H1 (cell line): ENCODE data around the gene PNPLA3. TPM values are rescaled to one million over a fixed set of nuclear protein-coding genes. Genes with fewer than 3 reads are reported as not detected.

Source experiments
- CEBPB ChIP-seq: IDR thresholded peaks from 2 replicates; pipeline ENCODE4 v1.6.1; 2012; ENCODE audit warnings: low read depth, low read length
- CHD2 ChIP-seq: IDR thresholded peaks from 2 replicates; pipeline ENCODE4 v1.6.1; 2012; ENCODE audit warnings: low read length, improper control_type of control experiment
- HDAC6 ChIP-seq: IDR thresholded peaks from one replicate; pipeline ENCODE4 v1.7.1; 2012; ENCODE audit warnings: low read depth, mild to moderate bottlenecking, inconsistent platforms, low read length, moderate library complexity
- RBBP5 ChIP-seq: IDR thresholded peaks from 2 replicates; pipeline ENCODE4 v1.7.1; 2012; ENCODE audit warnings: low read depth, mild to moderate bottlenecking, inconsistent platforms, low read length, moderate library complexity, borderline replicate concordance
- SIRT6 ChIP-seq: IDR thresholded peaks from one replicate; pipeline ENCODE4 v1.7.1; 2012; ENCODE audit warnings: low read length, inconsistent platforms
- SP2 ChIP-seq: IDR thresholded peaks from 2 replicates; pipeline ENCODE4 v1.6.1; 2012; ENCODE audit warnings: mild to moderate bottlenecking, low read length, inconsistent platforms
- TCF12 ChIP-seq: IDR thresholded peaks from 2 replicates; pipeline ENCODE4 v1.6.1; 2011; ENCODE audit warnings: low read depth, mild to moderate bottlenecking, low read length
- polyA plus RNA-seq, 7 experiments: library from polyadenylated mRNA; depleted of rRNA in 3 of 7; stranded (reverse) in 5 of 7; unstranded in 2 of 7; fragments of >200 nt in 5 of 7; fragments of 200-250 nt in 2 of 7; gene quantifications; 1 replicate in 5 of 7; 2 replicates in 1 of 7; 4 replicates in 1 of 7; pipeline versions ENCODE4 v1.2.1 to v1.2.3, GENCODE V29; 2011 to 2013; ENCODE audit warnings: missing spikeins in 2 of 7, mixed read lengths in 2 of 7
- total RNA-seq: library from RNA; stranded (reverse); fragmentation: NEBNext Ultra II Directional; extraction: Animal tissue kit (Norgen Biotek cat#: 25700); gene quantifications from 2 replicates; pipeline ENCODE4 v1.2.1, GENCODE V29; 2021
- TF ChIP-seq, protein P1 (sequence below): IDR thresholded peaks from 2 replicates; pipeline ENCODE4 v1.6.1; 2011; ENCODE audit warnings: low read length, improper control_type of control experiment
- TF ChIP-seq, protein P2 (sequence below): IDR thresholded peaks from 2 replicates; pipeline ENCODE4 v1.6.1; 2012; ENCODE audit warnings: inconsistent platforms

Gene PNPLA3
- total and polyA plus RNA-seq, 2 of the 8 experiments (the other 6 are each of a cell fraction or from before 2014, with no cell fraction given): 17.5 to 23.4 TPM

DNA sequence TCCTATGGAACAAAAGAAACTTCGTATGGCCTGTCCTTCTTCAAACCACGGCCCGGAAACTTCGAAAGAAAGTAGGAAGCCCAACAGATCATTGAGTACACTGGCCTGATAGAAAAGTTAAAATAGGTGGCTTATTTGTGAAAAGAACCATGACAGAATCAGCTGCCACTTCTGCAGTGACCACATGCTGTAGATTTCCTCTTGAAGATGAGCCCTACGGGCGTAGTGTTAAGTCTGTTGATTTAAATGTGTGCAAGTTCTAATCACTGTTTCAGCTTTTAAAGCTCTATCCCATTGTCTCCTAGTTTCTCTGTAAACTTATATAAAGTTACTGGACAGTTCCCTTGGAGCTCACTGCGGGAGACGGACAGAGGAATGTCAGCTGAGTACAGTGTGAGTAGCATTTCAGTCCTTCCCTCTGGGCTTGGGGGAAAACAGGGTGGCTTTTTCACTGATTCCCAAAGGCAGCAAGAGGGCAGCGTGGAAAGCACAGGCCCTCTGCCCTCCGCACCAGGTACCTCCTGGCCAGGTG, 49.4 kb downstream of the PNPLA3 start (continued):
- no peak for TF ChIP-seq CEBPB
- TF ChIP-seq CHD2: no peak
- no peak for TF ChIP-seq RBBP5
- no peak for TF ChIP-seq SIRT6
- no peak for TF ChIP-seq TCF12
- TF ChIP-seq HDAC6: no peak
- TF ChIP-seq, protein P1, sequence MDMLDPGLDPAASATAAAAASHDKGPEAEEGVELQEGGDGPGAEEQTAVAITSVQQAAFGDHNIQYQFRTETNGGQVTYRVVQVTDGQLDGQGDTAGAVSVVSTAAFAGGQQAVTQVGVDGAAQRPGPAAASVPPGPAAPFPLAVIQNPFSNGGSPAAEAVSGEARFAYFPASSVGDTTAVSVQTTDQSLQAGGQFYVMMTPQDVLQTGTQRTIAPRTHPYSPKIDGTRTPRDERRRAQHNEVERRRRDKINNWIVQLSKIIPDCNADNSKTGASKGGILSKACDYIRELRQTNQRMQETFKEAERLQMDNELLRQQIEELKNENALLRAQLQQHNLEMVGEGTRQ: no peak
- no peak for TF ChIP-seq SP2
- TF ChIP-seq, protein P2, sequence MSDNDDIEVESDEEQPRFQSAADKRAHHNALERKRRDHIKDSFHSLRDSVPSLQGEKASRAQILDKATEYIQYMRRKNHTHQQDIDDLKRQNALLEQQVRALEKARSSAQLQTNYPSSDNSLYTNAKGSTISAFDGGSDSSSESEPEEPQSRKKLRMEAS: no peak
